SK-N-SH treated with all-trans-retinoic acid at 6 μM for 48 hours (cell line): ENCODE data around the gene BRF1.

ENCODE experiments used
- ARNTL ChIP-seq: fragments of 450-650 bp; formaldehyde crosslinking; IDR thresholded peaks from 2 replicates; pipeline ENCODE4 v1.5.0; 2020; ENCODE audit warnings: low read depth, mild to moderate bottlenecking, moderate library complexity, borderline replicate concordance
- CSDC2 ChIP-seq: fragments of 250-450 bp; sonication (Bioruptor Pico); IDR thresholded peaks from 2 replicates; pipeline ENCODE4 v1.5.0; 2020; ENCODE audit warnings: mild to moderate bottlenecking, moderate library complexity
- ESRRG ChIP-seq: fragments of 250-450 bp; sonication (Bioruptor Pico); IDR thresholded peaks from 2 replicates; pipeline ENCODE4 v1.6.1; 2021; ENCODE audit warnings: mild to moderate bottlenecking
- PPARA ChIP-seq: fragments of 250-450 bp; sonication (Bioruptor Pico); IDR thresholded peaks from 2 replicates; pipeline ENCODE4 v1.5.0; 2020; ENCODE audit warnings: mild to moderate bottlenecking, borderline replicate concordance
- RARB ChIP-seq: fragments of 250-450 bp; sonication (Bioruptor Pico); IDR thresholded peaks from 2 replicates; pipeline ENCODE4 v1.8.0; 2021; ENCODE audit warnings: mild to moderate bottlenecking, moderate library complexity
- ZFP3 ChIP-seq: fragments of 250-450 bp; sonication (Bioruptor Pico); IDR thresholded peaks from 2 replicates; pipeline ENCODE4 v1.5.0; 2020; ENCODE audit warnings: mild to moderate bottlenecking, moderate library complexity
- ZNF565 ChIP-seq: fragments of 450-650 bp; formaldehyde crosslinking; conservative IDR thresholded peaks from 2 replicates; pipeline ENCODE4 v1.5.0; 2020; ENCODE audit warnings: low read depth, mild to moderate bottlenecking, moderate library complexity
- ZNF8 ChIP-seq: fragments of 450-650 bp; formaldehyde crosslinking; IDR thresholded peaks from 2 replicates; pipeline ENCODE4 v1.5.0; 2020; ENCODE audit warnings: mild to moderate bottlenecking, moderate library complexity
- TF ChIP-seq, protein P1 (sequence below): fragments of 250-450 bp; sonication (Bioruptor Pico); IDR thresholded peaks from 2 replicates; pipeline ENCODE4 v1.5.1; 2021; ENCODE audit warnings: mild to moderate bottlenecking, moderate library complexity
- TF ChIP-seq, protein P2 (sequence below): fragments of 250-450 bp; sonication (Bioruptor Pico); IDR thresholded peaks from 2 replicates; pipeline ENCODE4 v1.8.0; 2021; ENCODE audit warnings: low read depth, mild to moderate bottlenecking, moderate library complexity, borderline replicate concordance
- TF ChIP-seq, protein P3 (sequence below): fragments of 250-450 bp; sonication (Bioruptor Pico); IDR thresholded peaks from 2 replicates; pipeline ENCODE4 v1.8.0; 2020; ENCODE audit warnings: mild to moderate bottlenecking, moderate library complexity, borderline replicate concordance

DNA sequence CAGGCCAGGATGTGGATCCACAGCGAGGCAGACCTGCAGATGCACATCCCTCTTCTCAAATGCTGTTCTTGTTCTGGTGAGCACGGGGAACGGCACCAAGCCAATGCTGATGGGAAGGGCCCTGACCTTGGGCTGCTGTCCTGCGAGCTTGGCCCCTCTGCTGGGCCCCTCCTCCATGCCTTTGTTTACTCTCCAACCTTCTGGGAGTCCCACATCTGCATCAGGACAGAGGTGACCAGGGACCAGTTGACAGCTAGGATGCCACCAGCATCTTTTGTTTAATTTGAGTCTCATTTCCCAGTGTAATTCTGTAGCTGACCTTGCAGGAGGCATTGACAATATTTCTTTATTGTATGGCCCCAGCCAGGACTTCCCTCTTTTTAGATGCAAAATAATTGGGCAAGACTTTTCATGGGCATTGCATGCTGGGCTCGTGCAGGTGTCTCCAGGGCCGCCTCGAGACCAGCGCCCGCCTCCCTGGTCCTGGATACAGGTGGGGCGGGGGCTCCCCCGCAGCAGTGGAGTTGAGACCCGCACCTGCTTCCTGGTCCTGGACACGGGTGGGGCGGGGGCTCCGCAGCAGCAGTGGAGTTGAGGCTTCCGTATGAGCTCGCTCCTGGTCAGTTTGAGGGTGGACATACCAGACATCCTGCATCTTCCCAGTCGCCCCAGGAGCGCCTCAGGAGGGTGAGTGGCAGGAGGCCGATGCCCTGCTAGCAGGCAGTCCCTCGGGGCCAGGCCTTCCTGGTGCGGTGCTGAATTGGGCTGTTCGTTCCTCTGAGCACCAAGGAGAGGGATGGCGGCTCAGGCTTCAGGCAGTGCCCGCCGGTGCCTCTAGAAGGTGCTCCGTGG, 25.1 kb upstream of the BRF1 start:
- TF ChIP-seq ZNF565 (CRISPR knock-in tag) (no peak), ESRRG (CRISPR knock-in tag) (no peak), ARNTL (CRISPR knock-in tag) (no peak), RARB (CRISPR knock-in tag) (no peak), ZFP3 (CRISPR knock-in tag) (no peak), ZNF8 (no peak), PPARA (CRISPR knock-in tag) (no peak), CSDC2 (CRISPR knock-in tag) (no peak)
- TF ChIP-seq, protein P1, sequence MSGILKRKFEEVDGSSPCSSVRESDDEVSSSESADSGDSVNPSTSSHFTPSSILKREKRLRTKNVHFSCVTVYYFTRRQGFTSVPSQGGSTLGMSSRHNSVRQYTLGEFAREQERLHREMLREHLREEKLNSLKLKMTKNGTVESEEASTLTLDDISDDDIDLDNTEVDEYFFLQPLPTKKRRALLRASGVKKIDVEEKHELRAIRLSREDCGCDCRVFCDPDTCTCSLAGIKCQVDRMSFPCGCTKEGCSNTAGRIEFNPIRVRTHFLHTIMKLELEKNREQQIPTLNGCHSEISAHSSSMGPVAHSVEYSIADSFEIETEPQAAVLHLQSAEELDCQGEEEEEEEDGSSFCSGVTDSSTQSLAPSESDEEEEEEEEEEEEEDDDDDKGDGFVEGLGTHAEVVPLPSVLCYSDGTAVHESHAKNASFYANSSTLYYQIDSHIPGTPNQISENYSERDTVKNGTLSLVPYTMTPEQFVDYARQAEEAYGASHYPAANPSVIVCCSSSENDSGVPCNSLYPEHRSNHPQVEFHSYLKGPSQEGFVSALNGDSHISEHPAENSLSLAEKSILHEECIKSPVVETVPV (CRISPR knock-in tag): no peak
- TF ChIP-seq, protein P2, sequence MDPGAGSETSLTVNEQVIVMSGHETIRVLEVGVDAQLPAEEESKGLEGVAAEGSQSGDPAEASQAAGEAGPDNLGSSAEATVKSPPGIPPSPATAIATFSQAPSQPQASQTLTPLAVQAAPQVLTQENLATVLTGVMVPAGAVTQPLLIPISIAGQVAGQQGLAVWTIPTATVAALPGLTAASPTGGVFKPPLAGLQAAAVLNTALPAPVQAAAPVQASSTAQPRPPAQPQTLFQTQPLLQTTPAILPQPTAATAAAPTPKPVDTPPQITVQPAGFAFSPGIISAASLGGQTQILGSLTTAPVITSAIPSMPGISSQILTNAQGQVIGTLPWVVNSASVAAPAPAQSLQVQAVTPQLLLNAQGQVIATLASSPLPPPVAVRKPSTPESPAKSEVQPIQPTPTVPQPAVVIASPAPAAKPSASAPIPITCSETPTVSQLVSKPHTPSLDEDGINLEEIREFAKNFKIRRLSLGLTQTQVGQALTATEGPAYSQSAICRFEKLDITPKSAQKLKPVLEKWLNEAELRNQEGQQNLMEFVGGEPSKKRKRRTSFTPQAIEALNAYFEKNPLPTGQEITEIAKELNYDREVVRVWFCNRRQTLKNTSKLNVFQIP (CRISPR knock-in tag): no peak
- TF ChIP-seq, protein P3, sequence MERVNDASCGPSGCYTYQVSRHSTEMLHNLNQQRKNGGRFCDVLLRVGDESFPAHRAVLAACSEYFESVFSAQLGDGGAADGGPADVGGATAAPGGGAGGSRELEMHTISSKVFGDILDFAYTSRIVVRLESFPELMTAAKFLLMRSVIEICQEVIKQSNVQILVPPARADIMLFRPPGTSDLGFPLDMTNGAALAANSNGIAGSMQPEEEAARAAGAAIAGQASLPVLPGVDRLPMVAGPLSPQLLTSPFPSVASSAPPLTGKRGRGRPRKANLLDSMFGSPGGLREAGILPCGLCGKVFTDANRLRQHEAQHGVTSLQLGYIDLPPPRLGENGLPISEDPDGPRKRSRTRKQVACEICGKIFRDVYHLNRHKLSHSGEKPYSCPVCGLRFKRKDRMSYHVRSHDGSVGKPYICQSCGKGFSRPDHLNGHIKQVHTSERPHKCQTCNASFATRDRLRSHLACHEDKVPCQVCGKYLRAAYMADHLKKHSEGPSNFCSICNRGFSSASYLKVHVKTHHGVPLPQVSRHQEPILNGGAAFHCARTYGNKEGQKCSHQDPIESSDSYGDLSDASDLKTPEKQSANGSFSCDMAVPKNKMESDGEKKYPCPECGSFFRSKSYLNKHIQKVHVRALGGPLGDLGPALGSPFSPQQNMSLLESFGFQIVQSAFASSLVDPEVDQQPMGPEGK (CRISPR knock-in tag): no peak
